Inflammatory macrophage treated with lipopolysaccharide for 1 hour (primary cell): ENCODE data around the gene KLRC1.
"Not testable (repeated sequence)": the region's sequence is repeated elsewhere in the genome, so short reads cannot be mapped to it uniquely, and the experiment has no call there.

ENCODE experiments used
- DNase-seq, 2 donors: peaks; one replicate each; pipeline ENCODE4 v3.0.0-alpha.2; 2020 to 2022

Gene KLRC1

GRCh38 chr12:10453156-10453555 is at the start of gene KLRC1:
TSS of gene KLRC1 (minus strand) at chr12:10453377. CDS start at chr12:10451156, 2,221 bp downstream.
- no peak for DNase-seq

- DNase-seq: no peak
Observed at GRCh38 chr12:10501030-10501429, 47.9 kb upstream of the KLRC1 start.

- no peak for DNase-seq
Observed at GRCh38 chr12:10498042-10498441, 44.9 kb upstream of the KLRC1 start.

GRCh38 chr12:10497602-10498001 is 44.4 kb upstream of the KLRC1 start:
- no peak for DNase-seq

GRCh38 chr12:10491766-10492165 is 38.6 kb upstream of the KLRC1 start:
- no peak for DNase-seq

- DNase-seq: not testable (repeated sequence)
Observed at GRCh38 chr12:10487328-10487727, 34.2 kb upstream of the KLRC1 start.

GRCh38 chr12:10481901-10482300 is 28.7 kb upstream of the KLRC1 start:
- not testable (repeated sequence) for DNase-seq

- not testable (repeated sequence) for DNase-seq
Observed at GRCh38 chr12:10472808-10473207, 19.6 kb upstream of the KLRC1 start.

- DNase-seq: no peak
Observed at GRCh38 chr12:10469701-10470100, 16.5 kb upstream of the KLRC1 start.

GRCh38 chr12:10466311-10466710 is 13.1 kb upstream of the KLRC1 start:
- no peak for DNase-seq

- no peak for DNase-seq
Observed at GRCh38 chr12:10457760-10458159, 4.6 kb upstream of the KLRC1 start.

GRCh38 chr12:10456856-10457255 is 3.7 kb upstream of the KLRC1 start:
- no peak for DNase-seq

GRCh38 chr12:10455766-10456165 is 2.6 kb upstream of the KLRC1 start:
- no peak for DNase-seq

- DNase-seq: no peak
Observed at GRCh38 chr12:10454531-10454930, 1.4 kb upstream of the KLRC1 start.

GRCh38 chr12:10448236-10448635 is 4.9 kb downstream of the KLRC1 start:
- no peak for DNase-seq

- DNase-seq: not testable (repeated sequence)
Observed at GRCh38 chr12:10446052-10446451, 7.1 kb downstream of the KLRC1 start.

GRCh38 chr12:10441144-10441543 is 12.0 kb downstream of the KLRC1 start:
- not testable (repeated sequence) for DNase-seq

GRCh38 chr12:10439608-10440274 is 13.4 kb downstream of the KLRC1 start:
- not testable (repeated sequence) for DNase-seq

GRCh38 chr12:10437601-10438000 is 15.6 kb downstream of the KLRC1 start:
- DNase-seq: not testable (repeated sequence)

- DNase-seq: not testable (repeated sequence)
Observed at GRCh38 chr12:10435816-10436215, 17.4 kb downstream of the KLRC1 start, which contains the start of gene KLRC2. TSS of gene KLRC2 (minus strand) at chr12:10436010. CDS start at chr12:10435986, 24 bp downstream.

GRCh38 chr12:10430623-10431022 is 22.6 kb downstream of the KLRC1 start:
- not testable (repeated sequence) for DNase-seq

GRCh38 chr12:10425938-10426337 is 27.2 kb downstream of the KLRC1 start:
- not testable (repeated sequence) for DNase-seq

- DNase-seq: not testable (repeated sequence)
Observed at GRCh38 chr12:10424260-10424899, 28.8 kb downstream of the KLRC1 start.

- not testable (repeated sequence) for DNase-seq
Observed at GRCh38 chr12:10422159-10422558, 31.0 kb downstream of the KLRC1 start.
